Neural progenitor cell (in vitro differentiated cells): ENCODE measurements around the gene ANKRD13C.
"Not testable (repeated sequence)": the region's sequence is repeated elsewhere in the genome, so short reads cannot be mapped to it uniquely, and the experiment has no call there.

Source experiments
- EZH2 ChIP-seq: fragments of 200-600 bp; sonication (generic); IDR thresholded peaks from 2 replicates; pipeline ENCODE4 v1.6.1; 2017; ENCODE audit warnings: antibody characterized with exemption, mild to moderate bottlenecking, moderate library complexity
- EZH2phosphoT487 ChIP-seq: fragments of 200-600 bp; sonication (generic); IDR thresholded peaks from 2 replicates; pipeline ENCODE4 v1.6.1; 2017; ENCODE audit warnings: antibody characterized with exemption
- TF ChIP-seq, protein P1 (sequence below): fragments of 200-600 bp; sonication (generic); IDR thresholded peaks from 2 replicates; pipeline ENCODE4 v1.5.1; 2017; ENCODE audit warnings: antibody characterized with exemption, mild to moderate bottlenecking

GRCh38 chr1:70339644-70340043 lies 14.9 kb downstream of the ANKRD13C start:
- TF ChIP-seq, protein P1, sequence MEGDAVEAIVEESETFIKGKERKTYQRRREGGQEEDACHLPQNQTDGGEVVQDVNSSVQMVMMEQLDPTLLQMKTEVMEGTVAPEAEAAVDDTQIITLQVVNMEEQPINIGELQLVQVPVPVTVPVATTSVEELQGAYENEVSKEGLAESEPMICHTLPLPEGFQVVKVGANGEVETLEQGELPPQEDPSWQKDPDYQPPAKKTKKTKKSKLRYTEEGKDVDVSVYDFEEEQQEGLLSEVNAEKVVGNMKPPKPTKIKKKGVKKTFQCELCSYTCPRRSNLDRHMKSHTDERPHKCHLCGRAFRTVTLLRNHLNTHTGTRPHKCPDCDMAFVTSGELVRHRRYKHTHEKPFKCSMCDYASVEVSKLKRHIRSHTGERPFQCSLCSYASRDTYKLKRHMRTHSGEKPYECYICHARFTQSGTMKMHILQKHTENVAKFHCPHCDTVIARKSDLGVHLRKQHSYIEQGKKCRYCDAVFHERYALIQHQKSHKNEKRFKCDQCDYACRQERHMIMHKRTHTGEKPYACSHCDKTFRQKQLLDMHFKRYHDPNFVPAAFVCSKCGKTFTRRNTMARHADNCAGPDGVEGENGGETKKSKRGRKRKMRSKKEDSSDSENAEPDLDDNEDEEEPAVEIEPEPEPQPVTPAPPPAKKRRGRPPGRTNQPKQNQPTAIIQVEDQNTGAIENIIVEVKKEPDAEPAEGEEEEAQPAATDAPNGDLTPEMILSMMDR, result not testable (repeated sequence)
- not testable (repeated sequence) for TF ChIP-seq EZH2, EZH2phosphoT487
